Activated naive CD8-positive, alpha-beta T cell treated with anti-CD3 and anti-CD28 coated beads, Interleukin-2, amount 50 U/mL, for 24 hours (primary cell): ENCODE results near the gene FANCC.

Experiments
- ATAC-seq: fragments of 150-1000 bp; cut with Tn5 transposase; one replicate; pipeline ENCODE4 v1.10.0; 2021
- DNase-seq: peaks from one replicate; pipeline ENCODE4 v3.0.0; 2021
- H3K27ac Mint-ChIP-seq: one replicate; pipeline ENCODE4 v1.8.0; 2021; ENCODE audit warnings: mild to moderate bottlenecking, mixed read lengths
- H3K27me3 Mint-ChIP-seq: one replicate; pipeline ENCODE4 v1.8.0; 2021; ENCODE audit warnings: mixed read lengths
- H3K36me3 Mint-ChIP-seq: one replicate; pipeline ENCODE4 v1.8.0; 2021; ENCODE audit warnings: low read depth, mixed read lengths
- H3K4me1 Mint-ChIP-seq: one replicate; pipeline ENCODE4 v1.8.0; 2021; ENCODE audit warnings: mixed read lengths
- H3K4me3 Mint-ChIP-seq: one replicate; pipeline ENCODE4 v1.8.0; 2021; ENCODE audit warnings: mild to moderate bottlenecking, moderate library complexity, mixed read lengths
- H3K9me3 Mint-ChIP-seq: one replicate; pipeline ENCODE4 v1.8.0; 2021; ENCODE audit warnings: mixed read lengths

Gene FANCC

DNA sequence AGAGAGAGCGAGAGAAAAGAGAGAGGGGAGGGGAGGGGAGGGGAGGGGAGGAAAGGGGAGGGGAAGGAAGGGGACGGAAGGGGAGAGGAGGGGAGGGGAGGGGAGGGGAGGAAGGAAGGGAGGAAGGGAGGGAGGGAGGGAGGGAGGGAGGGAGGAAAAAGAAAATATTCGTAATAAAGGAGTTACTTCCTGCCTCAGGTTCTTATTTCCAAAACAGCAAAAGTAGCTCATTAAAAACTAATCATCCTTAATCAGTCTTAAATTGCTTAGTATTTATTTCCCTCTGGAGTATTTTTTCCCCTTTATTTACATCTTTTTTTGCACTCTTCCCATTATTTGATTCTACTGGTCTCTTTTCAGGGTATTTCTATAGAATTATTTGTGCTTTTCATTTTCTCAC, 162.3 kb downstream of the FANCC start:
- Mint-ChIP-seq H3K9me3 (no peaks in the 10 kb centered on the region), H3K4me1 (peaks cover 11% of the 10 kb centered on the region)

DNA sequence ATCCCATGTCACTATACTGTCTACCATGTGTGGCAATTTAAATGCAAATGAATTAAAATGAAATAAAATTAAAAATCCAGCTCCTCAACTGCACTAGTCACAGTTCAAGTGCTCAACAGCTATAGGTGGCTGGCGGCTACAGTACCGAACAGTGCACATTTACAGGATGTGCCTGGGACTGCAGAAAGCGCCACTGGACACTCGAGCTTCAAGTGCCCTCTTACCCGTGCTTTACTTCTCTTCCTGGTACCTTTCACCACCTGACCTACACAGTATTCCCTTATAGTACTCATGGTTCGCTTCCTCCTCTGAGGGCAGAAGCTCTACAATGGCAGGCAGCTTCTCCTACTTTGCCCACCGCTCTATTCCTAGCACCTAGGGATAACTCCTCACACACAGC, 166.6 kb downstream of the FANCC start:
- Mint-ChIP-seq H3K4me1 (peaks cover 3% of the 10 kb centered on the region), H3K9me3 (no peaks in the 10 kb centered on the region), H3K4me3 (no peak overlapping the region), H3K27ac (no peak overlapping the region), H3K27me3 (no peaks in the 10 kb centered on the region), H3K36me3 (peaks cover 2% of the 10 kb centered on the region)
- ATAC-seq = no peak
- no peak for DNase-seq

More for the DNA sequence above, 162.3 kb downstream of the FANCC start:
- ATAC-seq (no peak), DNase-seq (no peak)
- Mint-ChIP-seq H3K36me3 (peaks cover 6% of the 10 kb centered on the region), H3K27me3 (no peaks in the 10 kb centered on the region), H3K27ac (no peak overlapping the region), H3K4me3 (no peak overlapping the region)

DNA sequence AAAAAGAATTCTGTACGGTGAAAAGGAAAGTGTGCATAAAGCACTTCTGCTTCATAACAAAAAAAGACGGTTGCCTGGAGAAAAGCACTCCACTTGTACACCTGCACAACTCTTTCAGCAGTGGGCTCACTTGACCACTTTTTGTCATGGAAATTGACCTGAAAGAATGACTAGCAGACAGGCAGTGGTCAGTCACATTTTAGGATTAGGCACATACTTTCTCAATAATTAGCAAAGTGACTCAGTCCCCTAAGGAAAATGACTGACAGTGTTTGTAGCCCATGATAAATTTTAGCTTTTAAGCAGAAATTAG, 169.3 kb downstream of the FANCC start:
- H3K36me3 Mint-ChIP-seq = peaks cover 5% of the 10 kb centered on the region
- no peaks in the 10 kb centered on the region for H3K9me3 Mint-ChIP-seq
- no peaks in the 10 kb centered on the region for H3K27me3 Mint-ChIP-seq
- H3K27ac Mint-ChIP-seq = no peak overlapping the region
- DNase-seq (no peak), ATAC-seq (no peak)
- H3K4me3 Mint-ChIP-seq = no peak overlapping the region
- no peaks in the 10 kb centered on the region for H3K4me1 Mint-ChIP-seq

DNA sequence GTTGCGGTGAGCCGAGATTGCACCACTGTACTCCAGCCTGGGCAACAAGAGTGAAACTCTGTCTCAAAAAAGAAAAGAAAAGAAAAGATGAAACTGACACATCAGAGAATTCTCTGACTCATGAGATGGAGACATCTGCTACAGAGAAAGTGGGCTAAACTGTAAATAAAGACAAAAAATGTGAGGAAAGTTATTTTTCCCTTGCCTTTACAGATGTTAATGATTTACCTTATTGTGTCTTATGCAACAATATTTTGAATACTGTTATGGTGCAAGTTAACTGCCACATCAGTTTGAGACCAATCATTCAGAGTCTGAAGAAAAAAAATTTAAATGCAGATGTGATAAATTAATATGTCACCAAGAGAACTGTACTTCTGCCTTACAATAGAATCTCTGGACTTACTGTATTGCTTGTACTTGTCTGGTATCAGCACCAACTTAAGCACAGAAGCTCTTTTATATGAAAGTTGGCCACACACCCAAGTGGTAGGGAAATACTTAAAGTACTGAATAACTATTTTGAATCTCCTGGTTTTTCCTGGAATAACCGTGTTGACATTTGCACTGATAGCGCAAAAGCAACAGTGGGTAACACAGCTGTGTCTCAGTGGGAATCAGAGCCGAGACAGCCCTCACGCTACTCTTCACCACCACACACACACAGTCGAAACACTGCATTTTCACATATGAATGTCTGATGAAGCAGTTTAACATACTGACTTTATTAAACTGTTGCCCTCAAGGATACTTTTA, 169.9 kb downstream of the FANCC start:
- no peak for ATAC-seq
- H3K27ac Mint-ChIP-seq = no peak overlapping the region
- no peak for DNase-seq

DNA sequence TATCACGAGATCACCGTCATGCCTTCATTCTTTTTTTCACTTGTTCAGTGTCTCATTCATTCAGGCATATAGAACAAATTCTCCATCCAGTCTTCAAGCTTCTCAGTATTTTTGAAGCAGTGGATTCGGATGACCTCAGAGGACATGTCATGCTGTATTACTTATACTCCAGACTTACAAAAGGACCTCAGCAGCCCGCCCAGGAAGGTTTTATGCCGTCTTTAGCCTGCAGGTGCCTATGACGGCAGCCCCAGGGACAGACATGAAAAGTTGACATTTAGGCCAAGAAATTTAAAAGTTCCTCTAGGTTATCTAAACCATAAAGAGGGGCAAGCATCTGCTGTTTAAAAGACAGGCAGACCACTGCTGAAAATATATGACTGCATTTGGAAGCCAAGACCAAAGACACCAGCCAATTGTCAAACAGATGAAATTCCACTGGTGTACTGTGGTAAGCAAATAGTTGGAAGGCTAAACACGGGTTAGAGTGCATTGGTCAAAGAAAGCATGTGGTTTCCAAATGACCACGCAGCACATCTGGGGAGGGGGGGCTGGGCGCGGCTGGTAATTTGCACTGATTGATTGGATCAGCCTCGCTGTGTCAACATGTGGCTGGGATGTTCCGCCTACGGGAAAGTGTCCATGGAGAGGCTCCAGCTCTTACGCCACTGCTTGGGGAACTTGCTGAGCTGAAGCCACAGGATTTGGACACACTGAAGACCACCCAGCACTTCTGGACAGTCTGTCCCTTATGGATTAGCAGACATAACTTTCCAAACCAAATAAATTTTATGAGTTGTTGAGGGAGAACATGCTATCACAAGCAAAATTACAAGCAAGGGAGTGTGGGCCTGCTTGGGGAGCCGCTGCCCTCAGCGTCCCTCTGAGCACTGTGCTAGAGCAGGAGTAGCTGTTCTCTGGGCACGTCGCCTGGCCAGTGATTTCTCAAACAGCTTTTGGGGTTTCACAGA, 173.6 kb downstream of the FANCC start:
- Mint-ChIP-seq H3K4me1 (no peaks in the 10 kb centered on the region), H3K4me3 (no peak overlapping the region), H3K9me3 (no peaks in the 10 kb centered on the region), H3K36me3 (peaks cover 5% of the 10 kb centered on the region), H3K27me3 (no peaks in the 10 kb centered on the region), H3K27ac (no peak overlapping the region)
- DNase-seq (no peak), ATAC-seq (no peak)

More for the DNA sequence above, 169.9 kb downstream of the FANCC start:
- H3K4me1 Mint-ChIP-seq = no peaks in the 10 kb centered on the region
- peaks cover 5% of the 10 kb centered on the region for H3K36me3 Mint-ChIP-seq
- H3K27me3 Mint-ChIP-seq = no peaks in the 10 kb centered on the region
- no peak overlapping the region for H3K4me3 Mint-ChIP-seq
- H3K9me3 Mint-ChIP-seq = no peaks in the 10 kb centered on the region

DNA sequence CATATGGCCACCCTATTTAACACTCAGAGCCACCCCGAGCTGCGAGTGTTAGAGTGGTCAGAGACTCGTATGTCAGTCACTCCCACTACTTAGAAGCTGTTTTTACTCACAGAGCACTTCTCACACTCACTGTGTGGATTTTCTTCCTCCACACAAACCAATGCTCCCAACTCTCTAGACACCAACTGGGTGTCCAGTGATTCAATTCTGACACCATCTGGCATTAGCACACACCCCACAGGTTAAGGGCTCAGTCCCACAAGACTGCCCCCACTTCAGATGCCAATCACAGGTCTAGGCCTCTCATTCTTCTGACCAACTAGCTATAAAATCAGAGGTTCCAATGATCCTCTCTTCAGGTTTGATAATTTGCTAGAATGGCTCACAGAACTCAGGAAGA, 174.8 kb downstream of the FANCC start:
- Mint-ChIP-seq H3K4me3 (no peak overlapping the region), H3K27ac (no peak overlapping the region), H3K9me3 (no peaks in the 10 kb centered on the region), H3K4me1 (no peaks in the 10 kb centered on the region), H3K36me3 (peaks cover 5% of the 10 kb centered on the region), H3K27me3 (no peaks in the 10 kb centered on the region)
- ATAC-seq (no peak), DNase-seq (no peak)

DNA sequence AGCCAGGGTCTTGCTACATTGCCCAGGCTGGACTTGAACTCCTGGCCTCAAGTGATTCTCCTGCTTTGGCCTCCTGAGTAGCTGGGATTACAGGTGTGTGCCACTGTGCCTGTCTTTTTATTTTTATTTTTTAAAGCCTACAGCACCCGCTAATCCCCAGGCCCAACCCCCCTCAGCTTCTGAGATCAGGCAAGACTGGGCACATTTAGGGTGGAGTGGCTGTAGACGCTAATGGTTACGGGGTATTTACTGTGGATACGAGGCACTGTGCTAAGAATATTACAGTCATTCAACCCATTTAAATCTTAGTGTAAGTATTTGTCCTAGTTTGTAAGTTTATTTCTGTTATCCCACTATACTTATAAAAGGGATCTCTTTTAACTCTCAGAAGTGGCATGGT, 175.2 kb downstream of the FANCC start:
- Mint-ChIP-seq H3K9me3 (no peaks in the 10 kb centered on the region), H3K36me3 (peaks cover 7% of the 10 kb centered on the region), H3K4me3 (no peak overlapping the region), H3K27ac (no peak overlapping the region), H3K27me3 (no peaks in the 10 kb centered on the region), H3K4me1 (no peaks in the 10 kb centered on the region)
- no peak for ATAC-seq
- DNase-seq = no peak

DNA sequence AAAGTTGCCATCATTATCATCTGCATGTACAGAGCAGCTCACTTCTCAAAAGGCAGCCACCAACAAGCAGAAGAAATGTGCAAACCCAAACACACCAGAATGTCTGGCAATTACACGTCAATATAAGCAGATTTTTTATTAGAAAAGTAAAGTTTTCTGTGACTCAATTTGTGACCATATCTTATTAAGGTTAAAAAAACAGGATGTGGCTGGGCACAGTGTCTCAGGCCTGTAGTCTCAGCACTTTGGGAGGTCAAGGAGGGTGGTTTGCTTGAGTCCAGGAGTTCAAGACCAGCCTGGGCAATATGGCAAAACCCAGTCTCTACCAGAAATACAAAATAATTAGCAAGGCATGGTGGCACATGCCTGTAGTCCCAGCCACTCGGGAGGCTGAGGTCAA, 176.7 kb downstream of the FANCC start:
- Mint-ChIP-seq H3K9me3 (no peaks in the 10 kb centered on the region), H3K36me3 (peaks cover 7% of the 10 kb centered on the region), H3K4me1 (no peaks in the 10 kb centered on the region), H3K27ac (no peak overlapping the region), H3K4me3 (no peak overlapping the region), H3K27me3 (no peaks in the 10 kb centered on the region)
- DNase-seq (no peak), ATAC-seq (no peak)

DNA sequence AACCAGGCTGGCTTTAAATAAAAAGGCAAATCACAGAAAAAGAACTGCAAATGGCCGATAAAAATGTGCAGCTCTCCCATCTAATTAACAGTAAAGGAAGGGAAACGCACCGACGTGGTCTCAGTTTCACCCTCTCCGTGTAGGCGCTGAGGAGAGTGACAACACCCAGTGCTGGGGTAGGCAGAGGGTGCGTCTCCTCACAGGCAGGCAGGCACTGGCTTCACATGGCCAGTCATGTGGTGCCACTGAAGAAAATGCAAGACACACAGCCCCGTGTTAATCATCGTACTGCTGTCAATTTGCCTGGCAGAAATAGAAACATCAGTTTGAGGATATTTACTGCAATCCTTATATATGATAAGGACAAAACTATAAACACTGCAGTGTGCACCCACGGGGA, 178.4 kb downstream of the FANCC start:
- DNase-seq (no peak), ATAC-seq (no peak)
- Mint-ChIP-seq H3K9me3 (no peaks in the 10 kb centered on the region), H3K36me3 (peaks cover 3% of the 10 kb centered on the region), H3K4me1 (no peaks in the 10 kb centered on the region), H3K27ac (no peak overlapping the region), H3K4me3 (no peak overlapping the region), H3K27me3 (no peaks in the 10 kb centered on the region)

DNA sequence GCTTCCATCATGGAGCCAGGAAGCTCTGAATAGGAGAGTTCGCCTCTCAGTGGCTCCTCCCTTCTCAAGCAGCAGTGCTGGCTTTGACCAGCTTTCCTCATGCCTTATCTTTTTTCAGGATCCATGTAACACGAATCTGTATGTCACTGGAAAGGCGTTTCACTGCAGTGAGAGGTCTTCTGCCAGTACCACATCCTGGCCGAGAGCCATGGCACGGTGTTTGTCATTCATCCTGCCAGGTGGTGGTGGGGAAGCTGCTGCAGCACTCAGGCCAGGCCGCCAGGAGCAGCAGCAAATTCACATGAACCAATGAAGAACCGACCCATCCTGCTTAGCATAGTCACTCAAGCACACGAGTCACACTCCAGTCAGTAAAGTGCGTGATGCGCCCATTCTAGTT, 179.0 kb downstream of the FANCC start:
- H3K9me3 Mint-ChIP-seq = no peaks in the 10 kb centered on the region
- H3K27me3 Mint-ChIP-seq = no peaks in the 10 kb centered on the region
- no peak overlapping the region for H3K27ac Mint-ChIP-seq
- no peak for ATAC-seq
- H3K36me3 Mint-ChIP-seq = peaks cover 3% of the 10 kb centered on the region
- no peak overlapping the region for H3K4me3 Mint-ChIP-seq
- DNase-seq = no peak
- H3K4me1 Mint-ChIP-seq = no peaks in the 10 kb centered on the region

DNA sequence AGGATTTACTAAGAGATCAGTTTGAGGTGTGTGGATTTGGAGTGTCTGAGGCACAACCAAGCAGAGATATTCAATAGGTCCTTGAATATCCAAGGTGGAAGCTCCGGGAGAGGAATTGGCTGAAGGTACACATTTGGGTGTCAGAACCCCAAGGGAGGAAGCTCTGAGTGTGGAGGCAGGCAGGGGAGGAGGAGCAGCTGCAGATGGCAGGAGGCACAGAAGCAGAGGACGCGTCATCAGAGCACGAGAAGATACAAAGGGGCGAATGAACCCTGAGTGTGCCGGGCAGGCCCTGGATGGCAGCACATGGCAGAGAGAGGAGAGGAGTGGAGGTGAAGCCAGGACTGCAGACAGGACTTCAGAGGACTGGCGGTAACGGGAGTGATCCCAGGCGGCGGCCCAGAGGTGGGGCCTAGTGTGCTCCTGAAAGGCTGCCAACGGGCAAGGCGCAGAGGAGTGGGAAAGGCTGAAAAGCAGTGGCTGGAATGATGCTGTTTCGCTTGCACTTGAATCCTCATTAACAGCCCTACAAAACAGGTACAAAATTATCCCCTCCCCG, 179.8 kb downstream of the FANCC start:
- peaks cover 3% of the 10 kb centered on the region for H3K36me3 Mint-ChIP-seq
- no peak overlapping the region for H3K4me3 Mint-ChIP-seq
- DNase-seq (no peak), ATAC-seq (no peak)
- no peak overlapping the region for H3K27ac Mint-ChIP-seq
- H3K4me1 Mint-ChIP-seq = no peaks in the 10 kb centered on the region
- no peaks in the 10 kb centered on the region for H3K9me3 Mint-ChIP-seq
- no peaks in the 10 kb centered on the region for H3K27me3 Mint-ChIP-seq

DNA sequence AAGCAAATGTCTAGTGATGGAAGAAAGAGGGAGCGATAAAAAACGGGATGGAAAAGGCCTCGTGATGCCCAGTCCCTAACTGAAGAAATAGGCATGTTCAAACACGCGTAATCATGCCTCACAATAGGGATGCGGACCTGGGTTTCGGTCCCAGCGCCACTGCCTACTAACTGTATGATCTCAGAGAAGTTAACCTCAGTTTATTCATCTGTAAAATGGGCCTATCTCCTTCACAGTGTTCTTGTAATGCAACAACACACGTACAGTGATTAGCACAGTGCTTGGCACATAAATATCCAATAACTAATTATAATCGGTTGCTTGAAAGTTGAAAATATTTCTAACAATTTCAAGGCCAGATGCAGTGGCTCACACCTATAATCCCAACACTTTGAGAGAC, 181.8 kb downstream of the FANCC start:
- no peak for DNase-seq
- Mint-ChIP-seq H3K36me3 (peaks cover 3% of the 10 kb centered on the region), H3K4me1 (no peaks in the 10 kb centered on the region), H3K4me3 (no peak overlapping the region), H3K27me3 (no peaks in the 10 kb centered on the region), H3K9me3 (no peaks in the 10 kb centered on the region), H3K27ac (no peak overlapping the region)
- no peak for ATAC-seq

DNA sequence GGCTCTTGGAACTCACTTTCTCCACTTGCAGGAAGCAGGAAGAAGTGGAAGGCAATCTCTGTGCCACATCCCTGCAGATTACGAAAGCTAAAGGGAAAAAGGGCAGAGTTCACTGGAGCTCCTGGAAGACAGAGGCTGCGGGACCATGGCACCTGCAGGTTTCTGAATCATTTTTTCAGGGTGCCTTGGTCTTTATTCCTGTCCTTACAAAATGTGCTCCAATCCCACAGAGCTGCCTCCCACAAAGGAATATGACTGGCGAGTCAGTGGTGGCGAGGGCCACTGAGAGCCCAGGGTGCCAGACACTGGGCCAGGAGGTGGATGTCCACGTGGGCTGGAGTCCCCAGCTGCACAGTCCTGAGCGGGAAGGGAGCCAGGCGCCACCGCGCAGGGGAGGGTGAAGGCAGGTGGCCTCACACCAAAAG, 183.0 kb downstream of the FANCC start:
- Mint-ChIP-seq H3K36me3 (peaks cover 3% of the 10 kb centered on the region), H3K27ac (no peak overlapping the region), H3K4me1 (no peaks in the 10 kb centered on the region), H3K4me3 (no peak overlapping the region), H3K9me3 (no peaks in the 10 kb centered on the region), H3K27me3 (no peaks in the 10 kb centered on the region)
- ATAC-seq (no peak), DNase-seq (no peak)

DNA sequence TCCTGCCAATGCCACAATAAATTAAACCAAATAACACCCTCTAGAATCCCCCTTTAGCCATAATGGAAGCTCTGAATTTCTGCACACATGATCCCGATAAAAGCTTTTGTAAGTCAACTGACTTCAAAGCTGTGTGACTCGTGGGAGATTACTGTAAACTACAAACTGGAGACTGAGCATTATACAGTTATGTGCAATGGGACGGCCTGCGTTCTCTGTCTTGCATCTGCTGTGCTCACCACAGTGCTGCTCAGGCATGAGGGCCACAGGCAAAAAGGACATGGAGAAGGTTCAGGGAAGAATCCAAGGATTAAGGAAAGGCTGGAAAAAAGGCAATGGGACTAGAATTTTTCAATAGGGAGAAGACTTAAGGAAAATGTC, 184.2 kb downstream of the FANCC start:
- Mint-ChIP-seq H3K27me3 (no peaks in the 10 kb centered on the region), H3K4me3 (no peak overlapping the region), H3K9me3 (no peaks in the 10 kb centered on the region), H3K27ac (no peak overlapping the region), H3K36me3 (peaks cover 3% of the 10 kb centered on the region), H3K4me1 (no peaks in the 10 kb centered on the region)
- no peak for DNase-seq
- no peak for ATAC-seq
